WTC11 (cell line): ENCODE results near the gene TARDBP.
"Not testable (repeated sequence)": the region's sequence is repeated elsewhere in the genome, so short reads cannot be mapped to it uniquely, and the experiment has no call there.

Experiments
- ARID4B ChIP-seq: sonication (generic); formaldehyde crosslinking; IDR thresholded peaks from 2 replicates; pipeline ENCODE4 v1.8.0; 2023; ENCODE audit warnings: missing genetic modification reagents, mild to moderate bottlenecking, borderline replicate concordance
- CREB1 ChIP-seq: sonication (generic); formaldehyde crosslinking; IDR thresholded peaks from 2 replicates; pipeline ENCODE4 v1.8.0; 2023; ENCODE audit warnings: mild to moderate bottlenecking, missing genetic modification reagents
- MAX ChIP-seq: sonication (generic); formaldehyde crosslinking; IDR thresholded peaks from 2 replicates; pipeline ENCODE4 v1.8.0; 2022; ENCODE audit warnings: mild to moderate bottlenecking, missing genetic modification reagents
- MXD4 ChIP-seq: fragments of 250-450 bp; sonication (Bioruptor Pico); IDR thresholded peaks from 2 replicates; pipeline ENCODE4 v1.8.0; 2021; ENCODE audit warnings: mild to moderate bottlenecking, moderate library complexity, borderline replicate concordance
- NFE2L1 ChIP-seq: sonication (generic); formaldehyde crosslinking; IDR thresholded peaks from 2 replicates; pipeline ENCODE4 v1.8.1; 2023; ENCODE audit warnings: missing genetic modification reagents
- NR2C2 ChIP-seq: sonication (generic); formaldehyde crosslinking; IDR thresholded peaks from 2 replicates; pipeline ENCODE4 v1.8.0; 2022; ENCODE audit warnings: mild to moderate bottlenecking, missing genetic modification reagents
- NR3C1 ChIP-seq: sonication (generic); formaldehyde crosslinking; conservative IDR thresholded peaks from 2 replicates; pipeline ENCODE4 v1.8.1; 2023; ENCODE audit warnings: low read depth, mild to moderate bottlenecking, missing genetic modification reagents
- USF1 ChIP-seq: sonication (generic); formaldehyde crosslinking; IDR thresholded peaks from 2 replicates; pipeline ENCODE4 v1.8.0; 2022; ENCODE audit warnings: mild to moderate bottlenecking, missing genetic modification reagents
- USF2 ChIP-seq: sonication (generic); formaldehyde crosslinking; IDR thresholded peaks from 2 replicates; pipeline ENCODE4 v1.8.1; 2023; ENCODE audit warnings: mild to moderate bottlenecking, missing genetic modification reagents, moderate library complexity
- ZNF121 ChIP-seq: sonication (generic); formaldehyde crosslinking; IDR thresholded peaks from 2 replicates; pipeline ENCODE4 v1.8.0; 2023; ENCODE audit warnings: missing genetic modification reagents
- ZNF232 ChIP-seq: sonication (generic); formaldehyde crosslinking; IDR thresholded peaks from 2 replicates; pipeline ENCODE4 v1.8.0; 2022; ENCODE audit warnings: mild to moderate bottlenecking, missing genetic modification reagents
- TF ChIP-seq, protein P1 (sequence below): fragments of 200-600 bp; IDR thresholded peaks from 2 replicates; pipeline ENCODE4 v1.8.0; 2022; ENCODE audit warnings: antibody characterized with exemption

DNA sequence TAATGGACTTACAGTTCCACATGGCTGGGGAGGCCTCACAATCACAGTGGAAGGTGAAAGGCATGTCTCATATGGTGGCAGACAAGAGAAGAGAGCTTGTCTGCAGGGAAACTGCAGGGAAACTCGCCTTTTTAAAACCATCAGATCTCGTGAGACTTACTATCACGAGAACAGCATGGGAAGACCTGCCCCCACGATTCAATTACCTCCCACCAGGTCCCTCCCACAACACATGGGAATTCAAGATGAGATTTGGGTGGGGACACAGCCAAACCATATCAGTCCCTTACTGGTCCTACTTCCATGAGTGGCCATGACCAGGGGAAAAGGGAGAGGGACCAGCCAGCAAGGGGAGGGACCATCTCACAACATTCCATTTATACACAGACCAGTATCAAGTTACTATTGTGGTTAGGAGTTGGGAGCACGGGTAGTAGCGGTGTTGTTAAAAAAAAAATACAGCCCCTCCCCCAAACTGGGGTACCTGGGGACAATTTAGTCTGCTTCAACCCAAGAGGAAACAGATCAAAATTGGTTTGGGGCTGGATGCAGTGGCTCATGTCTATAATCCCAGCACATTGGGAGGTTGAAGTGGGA is 22.4 kb upstream of the TARDBP start:
- not testable (repeated sequence) for TF ChIP-seq NFE2L1; ARID4B (CRISPR knock-in tag); ZNF121 (CRISPR knock-in tag); USF2; MAX (CRISPR knock-in tag); NR2C2 (CRISPR knock-in tag); ZNF232; NR3C1 (CRISPR knock-in tag); USF1 (CRISPR knock-in tag); MXD4; CREB1
- TF ChIP-seq, protein P1, sequence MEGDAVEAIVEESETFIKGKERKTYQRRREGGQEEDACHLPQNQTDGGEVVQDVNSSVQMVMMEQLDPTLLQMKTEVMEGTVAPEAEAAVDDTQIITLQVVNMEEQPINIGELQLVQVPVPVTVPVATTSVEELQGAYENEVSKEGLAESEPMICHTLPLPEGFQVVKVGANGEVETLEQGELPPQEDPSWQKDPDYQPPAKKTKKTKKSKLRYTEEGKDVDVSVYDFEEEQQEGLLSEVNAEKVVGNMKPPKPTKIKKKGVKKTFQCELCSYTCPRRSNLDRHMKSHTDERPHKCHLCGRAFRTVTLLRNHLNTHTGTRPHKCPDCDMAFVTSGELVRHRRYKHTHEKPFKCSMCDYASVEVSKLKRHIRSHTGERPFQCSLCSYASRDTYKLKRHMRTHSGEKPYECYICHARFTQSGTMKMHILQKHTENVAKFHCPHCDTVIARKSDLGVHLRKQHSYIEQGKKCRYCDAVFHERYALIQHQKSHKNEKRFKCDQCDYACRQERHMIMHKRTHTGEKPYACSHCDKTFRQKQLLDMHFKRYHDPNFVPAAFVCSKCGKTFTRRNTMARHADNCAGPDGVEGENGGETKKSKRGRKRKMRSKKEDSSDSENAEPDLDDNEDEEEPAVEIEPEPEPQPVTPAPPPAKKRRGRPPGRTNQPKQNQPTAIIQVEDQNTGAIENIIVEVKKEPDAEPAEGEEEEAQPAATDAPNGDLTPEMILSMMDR: not testable (repeated sequence)
